H9 (cell line): Measurements from ENCODE around the gene SELENOI. TPM values are rescaled to one million over a fixed set of nuclear protein-coding genes. Genes with fewer than 3 reads are reported as not detected.
"Not testable (repeated sequence)": the region's sequence is repeated elsewhere in the genome, so short reads cannot be mapped to it uniquely, and the experiment has no call there.

Experiments
- DNase-seq: peaks from one replicate; pipeline ENCODE4 v3.0.0-alpha.2; 2017
- H2AFZ ChIP-seq: one replicate; pipeline ENCODE4 v1.6.1; 2013; ENCODE audit warnings: mild to moderate bottlenecking, low read length, control low read depth, moderate library complexity
- H2AK5ac ChIP-seq: 2 replicates; pipeline ENCODE4 v1.6.1; 2013; ENCODE audit warnings: low read length, control low read depth, mixed read lengths; ENCODE audit not compliant: insufficient read length
- H2BK120ac ChIP-seq: one replicate; pipeline ENCODE4 v1.6.1; 2013; ENCODE audit warnings: low read depth, mild to moderate bottlenecking, low read length, control low read depth, inconsistent platforms; ENCODE audit not compliant: poor library complexity, severe bottlenecking
- H2BK12ac ChIP-seq: 2 replicates; pipeline ENCODE4 v1.6.1; 2013; ENCODE audit warnings: low read length, control low read depth, mixed read lengths, low read depth; ENCODE audit not compliant: insufficient read length
- H2BK15ac ChIP-seq: 2 replicates; pipeline ENCODE4 v1.6.1; 2013; ENCODE audit warnings: low read depth, low read length, control low read depth
- H2BK20ac ChIP-seq: one replicate; pipeline ENCODE4 v1.6.1; 2013; ENCODE audit warnings: low read depth, mild to moderate bottlenecking, low read length, control low read depth, inconsistent platforms; ENCODE audit not compliant: poor library complexity, severe bottlenecking
- H2BK5ac ChIP-seq: 2 replicates; pipeline ENCODE4 v1.6.1; 2013; ENCODE audit warnings: low read length, control low read depth, mixed read lengths; ENCODE audit not compliant: insufficient read length
- H3K14ac ChIP-seq: 2 replicates; pipeline ENCODE4 v1.6.1; 2013; ENCODE audit warnings: low read length, control low read depth; ENCODE audit not compliant: insufficient read depth
- H3K18ac ChIP-seq: 2 replicates; pipeline ENCODE4 v1.6.1; 2013; ENCODE audit warnings: low read depth, mild to moderate bottlenecking, mixed read lengths, low read length, control low read depth; ENCODE audit not compliant: insufficient read length
- H3K23ac ChIP-seq: 2 replicates; pipeline ENCODE4 v1.6.1; 2013; ENCODE audit warnings: low read length, control low read depth, mixed read lengths, low read depth; ENCODE audit not compliant: insufficient read length
- H3K23me2 ChIP-seq: 2 replicates; pipeline ENCODE4 v1.6.1; 2013; ENCODE audit warnings: low read depth, mild to moderate bottlenecking, mixed read lengths, low read length, control low read depth; ENCODE audit not compliant: insufficient read length, poor library complexity, severe bottlenecking
- H3K27ac ChIP-seq: 2 replicates; pipeline ENCODE4 v1.5.1; 2013; ENCODE audit warnings: low read length, control low read depth, mixed read lengths, low read depth; ENCODE audit not compliant: insufficient read length
- H3K27me3 ChIP-seq: 2 replicates; pipeline ENCODE4 v1.6.1; 2013; ENCODE audit warnings: low read length, control low read depth, inconsistent platforms; ENCODE audit not compliant: insufficient read depth
- H3K4ac ChIP-seq: 2 replicates; pipeline ENCODE4 v1.6.1; 2013; ENCODE audit warnings: low read depth, mild to moderate bottlenecking, control low read depth, inconsistent platforms, low read length, moderate library complexity
- H3K4me1 ChIP-seq: 2 replicates; pipeline ENCODE4 v1.6.1; 2013; ENCODE audit warnings: low read length, control low read depth, inconsistent platforms; ENCODE audit not compliant: insufficient read depth
- H3K4me2 ChIP-seq: 2 replicates; pipeline ENCODE4 v1.6.1; 2013; ENCODE audit warnings: low read length, control low read depth, mixed read lengths; ENCODE audit not compliant: insufficient read length, insufficient read depth
- H3K56ac ChIP-seq: 2 replicates; pipeline ENCODE4 v1.6.1; 2013; ENCODE audit warnings: low read depth, mild to moderate bottlenecking, mixed read lengths, low read length, control low read depth; ENCODE audit not compliant: insufficient read length
- H3K79me1 ChIP-seq: 2 replicates; pipeline ENCODE4 v1.6.1; 2013; ENCODE audit warnings: low read depth, mild to moderate bottlenecking, moderate library complexity, low read length, control low read depth, inconsistent platforms; ENCODE audit not compliant: insufficient read depth, poor library complexity, severe bottlenecking
- H3K79me2 ChIP-seq: 2 replicates; pipeline ENCODE4 v1.6.1; 2013; ENCODE audit warnings: low read length, control low read depth, inconsistent platforms; ENCODE audit not compliant: insufficient read depth
- H3K9ac ChIP-seq: 2 replicates; pipeline ENCODE4 v1.6.1; 2013; ENCODE audit warnings: low read length, control low read depth, mixed read lengths; ENCODE audit not compliant: insufficient read length; ENCODE audit errors: extremely low read depth
- H3K9me3 ChIP-seq: one replicate; pipeline ENCODE4 v1.6.1; 2013; ENCODE audit warnings: low read depth, low read length, inconsistent platforms; ENCODE audit not compliant: control insufficient read depth
- H3T11ph ChIP-seq: one replicate; pipeline ENCODE4 v1.6.1; 2013; ENCODE audit warnings: mild to moderate bottlenecking, low read length, control low read depth, inconsistent platforms
- H4K20me1 ChIP-seq: one replicate; pipeline ENCODE4 v1.6.1; 2013; ENCODE audit not compliant: control insufficient read depth, insufficient read length, insufficient read depth
- H4K5ac ChIP-seq: 2 replicates; pipeline ENCODE4 v1.6.1; 2013; ENCODE audit warnings: low read depth, mild to moderate bottlenecking, mixed read lengths, low read length, control low read depth; ENCODE audit not compliant: insufficient read length
- H4K8ac ChIP-seq: replicated peaks from 2 replicates; pipeline ENCODE4 v1.6.1; 2013; ENCODE audit warnings: low read length, control low read depth, mixed read lengths, low read depth; ENCODE audit not compliant: insufficient read length
- H4K91ac ChIP-seq: 2 replicates; pipeline ENCODE4 v1.6.1; 2013; ENCODE audit warnings: low read depth, mild to moderate bottlenecking, moderate library complexity, mixed read lengths, low read length, control low read depth; ENCODE audit not compliant: insufficient read length
- H3K27ac Mint-ChIP-seq, 3 experiments: 2 replicates in 2 of 3; 3 replicates in 1 of 3; pipeline ENCODE4 v1.8.0; 2020 to 2021; ENCODE audit warnings: mixed read lengths in 3 of 3, mild to moderate bottlenecking in 1 of 3, moderate library complexity in 1 of 3
- H3K27me3 Mint-ChIP-seq: 2 replicates; pipeline ENCODE4 v1.8.0; 2021; ENCODE audit warnings: low read depth, mild to moderate bottlenecking, moderate library complexity, mixed read lengths
- H3K36me3 Mint-ChIP-seq, 3 experiments: 2 replicates in 2 of 3; 3 replicates in 1 of 3; pipeline ENCODE4 v1.8.0; 2020 to 2021; ENCODE audit warnings: low read depth in 3 of 3, mixed read lengths in 3 of 3; ENCODE audit not compliant: insufficient read depth in 1 of 3
- H3K4me1 Mint-ChIP-seq, 2 experiments: 2 replicates each; pipeline ENCODE4 v1.8.0; 2020; ENCODE audit warnings: mixed read lengths in 2 of 2
- H3K4me3 Mint-ChIP-seq, 2 experiments: 2 replicates in 1 of 2; 3 replicates in 1 of 2; pipeline ENCODE4 v1.8.0; 2020 to 2021; ENCODE audit warnings: mild to moderate bottlenecking in 2 of 2, mixed read lengths in 2 of 2, moderate library complexity in 1 of 2
- H3K9me3 Mint-ChIP-seq, 2 experiments: 2 replicates in 1 of 2; 3 replicates in 1 of 2; pipeline ENCODE4 v1.8.0; 2020; ENCODE audit warnings: mild to moderate bottlenecking in 2 of 2, mixed read lengths in 2 of 2, moderate library complexity in 1 of 2
- WGBS: extraction: QIAGEN DNeasy Blood & Tissue Kit; methylation state at CpG from one replicate; pipeline ENCODE4 v1.1.7; 2013; ENCODE audit warnings: missing lambda C conversion rate, low lambda C conversion rate, mixed read lengths; ENCODE audit not compliant: insufficient read length; ENCODE audit errors: extremely low coverage; 5-methylcytosine and 5-hydroxymethylcytosine counted together
- total RNA-seq: library from RNA; stranded (reverse); gene quantifications from 2 replicates; pipeline ENCODE4 v1.2.1, GENCODE V29; 2021
- TF ChIP-seq, protein P1 (sequence below): fragments of 200-600 bp; sonication (generic); conservative IDR thresholded peaks from 3 replicates; pipeline ENCODE4 v1.8.0; 2021; ENCODE audit warnings: antibody characterized with exemption, mild to moderate bottlenecking

SELENOI gene
- total RNA-seq, 1 experiment from 2014 or later: 41.9 TPM

DNA sequence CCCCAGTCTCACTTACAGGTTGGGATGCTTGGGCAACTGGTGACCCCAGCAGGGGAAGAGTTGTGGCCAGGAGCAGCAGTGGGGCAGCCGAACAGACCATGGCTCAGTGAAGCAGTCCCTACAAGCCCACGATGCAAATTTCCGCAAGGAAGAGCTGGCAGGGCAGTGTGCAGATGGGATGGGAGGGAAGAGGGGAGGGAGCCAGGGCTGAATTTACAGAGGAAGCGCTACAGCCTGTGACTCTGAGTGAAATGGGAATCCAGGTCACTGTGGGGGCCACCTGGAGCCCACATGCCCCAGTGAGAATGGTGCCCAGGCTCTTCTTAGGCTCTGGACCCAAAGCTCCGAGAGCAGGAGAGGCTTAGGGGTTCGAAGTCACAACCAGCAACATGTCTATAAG is 27.0 kb upstream of the SELENOI start:
- H4K91ac ChIP-seq: no peak overlapping the region
- peaks cover 7% of the 10 kb centered on the region; the same call in 1 of the 2 replicates for H3K4me1 ChIP-seq
- no peak overlapping the region for H3K18ac ChIP-seq
- no peak overlapping the region for H2BK5ac ChIP-seq
- Mint-ChIP-seq H3K36me3 (no peaks in the 10 kb centered on the region), H3K27ac (peak overlapping the region; percentile 21 to 98 (median 45); a peak in 5 of 7 replicates), H3K4me1 (peaks cover 30 to 40% of the 10 kb centered on the region in 2 experiments), H3K4me3 (peak overlapping the region; percentile 40 to 72), H3K9me3 (no peaks in the 10 kb centered on the region), H3K27me3 (no peaks in the 10 kb centered on the region)
- no peaks in the 10 kb centered on the region for H4K20me1 ChIP-seq
- no peak overlapping the region for H2BK20ac ChIP-seq
- H3K23me2 ChIP-seq: no peaks in the 10 kb centered on the region
- no peak overlapping the region for H3K27ac ChIP-seq
- H3K56ac ChIP-seq: no peak overlapping the region
- peak overlapping the region; percentile 83 for H3K14ac ChIP-seq
- H2AFZ ChIP-seq: peak overlapping the region; percentile 82
- no peaks in the 10 kb centered on the region for H3K79me2 ChIP-seq
- H2BK120ac ChIP-seq: no peak overlapping the region
- H3K79me1 ChIP-seq: no peaks in the 10 kb centered on the region
- H3K4ac ChIP-seq: no peak overlapping the region
- no peak overlapping the region for H2BK12ac ChIP-seq
- TF ChIP-seq, protein P1, sequence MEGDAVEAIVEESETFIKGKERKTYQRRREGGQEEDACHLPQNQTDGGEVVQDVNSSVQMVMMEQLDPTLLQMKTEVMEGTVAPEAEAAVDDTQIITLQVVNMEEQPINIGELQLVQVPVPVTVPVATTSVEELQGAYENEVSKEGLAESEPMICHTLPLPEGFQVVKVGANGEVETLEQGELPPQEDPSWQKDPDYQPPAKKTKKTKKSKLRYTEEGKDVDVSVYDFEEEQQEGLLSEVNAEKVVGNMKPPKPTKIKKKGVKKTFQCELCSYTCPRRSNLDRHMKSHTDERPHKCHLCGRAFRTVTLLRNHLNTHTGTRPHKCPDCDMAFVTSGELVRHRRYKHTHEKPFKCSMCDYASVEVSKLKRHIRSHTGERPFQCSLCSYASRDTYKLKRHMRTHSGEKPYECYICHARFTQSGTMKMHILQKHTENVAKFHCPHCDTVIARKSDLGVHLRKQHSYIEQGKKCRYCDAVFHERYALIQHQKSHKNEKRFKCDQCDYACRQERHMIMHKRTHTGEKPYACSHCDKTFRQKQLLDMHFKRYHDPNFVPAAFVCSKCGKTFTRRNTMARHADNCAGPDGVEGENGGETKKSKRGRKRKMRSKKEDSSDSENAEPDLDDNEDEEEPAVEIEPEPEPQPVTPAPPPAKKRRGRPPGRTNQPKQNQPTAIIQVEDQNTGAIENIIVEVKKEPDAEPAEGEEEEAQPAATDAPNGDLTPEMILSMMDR: no peak
- no peak overlapping the region for H4K5ac ChIP-seq
- no peaks in the 10 kb centered on the region for H3K27me3 ChIP-seq
- no peak overlapping the region for H3T11ph ChIP-seq
- peak overlapping the region; percentile 87 for H2BK15ac ChIP-seq
- peak overlapping the region; percentile 45 for H3K4me2 ChIP-seq
- no peak for DNase-seq
- no peak overlapping the region for H4K8ac ChIP-seq
- no peak overlapping the region for H3K23ac ChIP-seq
- peak overlapping the region; percentile 36 for H3K9ac ChIP-seq
- H2AK5ac ChIP-seq: no peak overlapping the region
- no peaks in the 10 kb centered on the region for H3K9me3 ChIP-seq
- no CpG with 5 or more reads among the region's 6 CpGs for WGBS

DNA sequence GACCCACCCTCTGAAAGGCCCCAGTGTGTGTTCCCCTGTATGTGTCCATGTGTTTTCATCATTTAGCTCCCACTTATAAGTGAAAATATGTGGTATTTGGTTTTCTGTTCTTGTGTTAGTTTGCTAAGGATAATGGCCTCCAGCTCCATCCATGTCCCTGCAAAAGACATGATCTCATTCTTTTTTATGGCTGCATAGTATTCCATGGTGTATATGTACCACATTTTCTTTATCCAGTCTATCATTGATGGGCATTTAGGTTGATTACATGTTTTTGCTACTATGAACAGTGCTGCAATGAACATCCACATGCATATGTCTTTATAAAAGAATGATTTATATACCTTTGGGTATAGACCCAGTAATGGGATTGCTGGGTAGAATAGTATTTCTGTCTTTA is 21.5 kb upstream of the SELENOI start:
- not testable (repeated sequence) for H3K18ac ChIP-seq, H3T11ph ChIP-seq, H3K4ac ChIP-seq, H3K23me2 ChIP-seq, H3K9me3 ChIP-seq, H3K56ac ChIP-seq, H3K79me1 ChIP-seq, H3K4me2 ChIP-seq, H2BK12ac ChIP-seq, H2AK5ac ChIP-seq, H3K4me1 Mint-ChIP-seq, H3K9me3 Mint-ChIP-seq, H3K4me1 ChIP-seq, DNase-seq, H3K14ac ChIP-seq, H3K27me3 Mint-ChIP-seq, H3K27ac Mint-ChIP-seq, H2AFZ ChIP-seq, H3K79me2 ChIP-seq, H2BK120ac ChIP-seq, H3K9ac ChIP-seq, H3K27me3 ChIP-seq, H2BK5ac ChIP-seq, H4K5ac ChIP-seq, H3K23ac ChIP-seq, H3K4me3 Mint-ChIP-seq, H3K27ac ChIP-seq, H4K20me1 ChIP-seq, H2BK20ac ChIP-seq, H4K91ac ChIP-seq, H4K8ac ChIP-seq, H3K36me3 Mint-ChIP-seq, H2BK15ac ChIP-seq
